GM19328 (cell line): ENCODE results near the gene RPL28.
"Not testable (repeated sequence)": the region's sequence is repeated elsewhere in the genome, so short reads cannot be mapped to it uniquely, and the experiment has no call there.

Experiments
- ATAC-seq: cut with Tn5 transposase; IDR thresholded peaks from one replicate; pipeline ENCODE4 v1.9.1; 2021; ENCODE audit warnings: mild to moderate bottlenecking, moderate library complexity; ENCODE audit not compliant: unreplicated experiment

Gene RPL28

DNA sequence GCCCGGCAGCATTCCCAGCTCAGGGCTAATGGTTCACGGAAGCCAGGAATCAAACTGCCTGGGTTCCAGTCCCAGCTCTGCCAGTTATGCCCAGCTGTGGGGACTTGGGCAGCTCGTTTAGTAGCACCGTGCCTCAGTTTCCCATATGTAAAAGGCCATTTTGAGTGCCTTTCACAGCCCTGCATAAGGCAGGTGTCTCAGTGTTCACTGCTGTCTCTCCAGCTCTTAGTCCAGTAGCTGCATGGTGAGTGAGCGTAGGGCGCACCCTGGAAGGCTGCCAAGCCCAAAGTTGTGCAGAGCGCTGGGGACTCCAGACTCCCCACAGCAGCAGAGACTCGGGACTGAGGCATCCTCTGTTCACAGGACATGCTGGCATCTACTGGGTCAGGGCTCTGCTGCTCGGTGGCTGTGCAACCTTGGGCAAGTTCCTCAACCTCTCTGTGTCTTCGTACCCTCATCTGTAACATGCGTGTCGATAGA is 5.5 kb downstream of the RPL28 start:
- ATAC-seq: no peak

DNA sequence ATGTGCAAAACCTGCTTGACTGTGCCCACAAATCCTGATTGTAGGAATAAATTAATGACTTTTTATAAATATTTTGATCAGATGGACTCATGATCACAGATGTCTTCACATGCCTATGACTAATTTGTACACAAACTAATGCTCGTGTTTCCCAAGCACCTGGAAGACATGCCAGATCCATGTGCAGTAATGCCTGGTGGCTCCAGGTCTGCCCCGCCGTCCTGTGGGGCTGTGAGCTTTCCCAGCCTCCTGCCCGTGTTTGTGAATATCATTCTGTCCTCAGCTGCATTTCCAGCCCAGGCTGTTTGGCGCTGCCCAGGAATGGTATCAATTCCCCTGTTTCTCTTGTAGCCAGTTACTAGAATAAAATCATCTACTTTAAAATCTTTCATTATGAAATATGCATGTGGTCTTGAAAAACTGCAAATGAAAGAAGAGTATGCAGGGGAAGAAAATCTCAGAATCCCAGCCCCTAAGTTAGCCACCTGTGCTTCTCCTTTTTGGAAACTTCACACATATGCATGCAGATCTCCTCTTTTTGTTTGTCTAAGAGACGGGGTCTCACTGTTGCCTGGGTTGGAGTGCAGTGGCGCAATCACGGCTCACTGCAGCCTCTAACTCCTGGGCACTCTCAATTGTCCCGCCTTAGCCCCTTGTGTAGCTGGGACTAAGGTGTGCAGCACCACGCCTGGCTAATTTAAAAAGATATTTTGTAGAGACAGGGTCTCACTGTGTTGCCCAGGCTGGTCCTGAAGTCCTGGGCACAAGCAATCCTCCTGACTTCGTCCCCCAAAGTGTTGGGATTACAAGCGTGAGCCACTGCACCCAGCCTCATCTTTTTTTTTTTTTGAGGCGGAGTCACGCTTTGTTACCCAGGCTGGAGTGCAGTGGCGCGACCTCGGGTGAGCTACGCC is 6.2 kb downstream of the RPL28 start:
- no peak for ATAC-seq

- ATAC-seq: no peak
Measured at GRCh38 chr19:55392820-55393761, 7.4 kb downstream of the RPL28 start.

- ATAC-seq: no peak
Measured at GRCh38 chr19:55398200-55398925, 12.6 kb downstream of the RPL28 start.

GRCh38 chr19:55400281-55401087 is 14.8 kb downstream of the RPL28 start:
- no peak for ATAC-seq

- ATAC-seq: not testable (repeated sequence)
Measured at GRCh38 chr19:55401390-55401789, 15.7 kb downstream of the RPL28 start.

DNA sequence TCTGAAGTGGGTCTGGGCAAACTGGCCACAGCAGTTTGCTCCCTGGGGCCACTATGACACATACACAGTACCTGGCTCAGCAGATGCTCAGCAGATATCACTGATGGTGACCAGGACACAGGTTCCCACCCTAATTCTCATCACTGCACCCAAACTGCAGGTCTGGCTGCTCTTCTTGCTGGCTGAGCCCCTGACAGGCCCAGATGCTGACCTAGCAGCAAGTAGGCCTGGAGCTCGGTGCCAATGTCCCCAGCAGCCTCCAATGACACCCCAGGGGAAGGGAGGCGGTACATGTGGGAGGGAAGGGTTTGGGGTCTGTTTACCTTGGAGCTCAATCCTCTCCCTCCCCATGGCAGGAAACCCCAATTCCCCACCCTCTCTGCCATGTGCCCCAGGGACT is 16.8 kb downstream of the RPL28 start:
- no peak for ATAC-seq

- no peak for ATAC-seq
Measured at GRCh38 chr19:55405638-55406037, 19.9 kb downstream of the RPL28 start.

DNA sequence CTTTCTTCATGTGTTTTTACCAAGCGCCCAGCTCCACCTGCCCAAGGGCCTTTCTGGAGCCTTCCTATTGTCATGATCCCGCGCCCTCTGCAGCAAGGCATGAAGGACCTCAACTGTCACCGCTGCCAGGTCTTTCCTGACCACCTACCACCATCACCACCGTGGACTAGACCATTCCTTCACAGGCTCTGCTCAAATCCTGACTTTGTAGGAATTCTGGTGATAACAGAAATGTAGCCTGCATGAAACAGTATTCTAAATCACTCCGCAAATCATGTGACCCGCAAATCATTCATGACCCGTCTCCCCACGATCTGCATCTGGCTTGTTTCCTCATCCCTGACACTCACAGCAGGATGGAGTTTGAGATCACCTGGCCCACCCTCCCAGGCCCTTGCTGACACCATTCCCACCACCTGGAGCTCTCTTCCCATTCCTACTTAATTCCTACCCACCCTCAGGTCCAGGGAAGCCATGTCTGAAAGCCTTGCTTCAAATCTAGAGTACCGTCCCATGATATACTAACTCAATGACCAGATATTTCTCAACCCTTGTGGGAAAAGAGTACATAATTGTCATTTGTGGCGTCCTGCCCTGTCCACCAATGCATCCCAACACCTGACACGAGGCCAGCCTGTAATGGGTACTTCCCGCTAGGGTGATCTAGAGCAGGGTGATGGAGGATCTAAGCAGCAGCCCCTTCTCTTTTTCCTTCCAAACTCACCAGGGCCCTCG is 20.5 kb downstream of the RPL28 start:
- ATAC-seq: no peak

GRCh38 chr19:55406826-55407549 is 21.3 kb downstream of the RPL28 start:
- ATAC-seq: peak; percentile 8

GRCh38 chr19:55407550-55407799 is 21.7 kb downstream of the RPL28 start, which contains the start of gene UBE2S:
UBE2S (minus strand) TSS chr19:55407788; CDS start chr19:55407589, 199 bp downstream.
- ATAC-seq: not testable (repeated sequence)

GRCh38 chr19:55407800-55408532 is 22.2 kb downstream of the RPL28 start:
- ATAC-seq: peak; percentile 74

GRCh38 chr19:55408533-55408872 is 22.8 kb downstream of the RPL28 start:
- ATAC-seq: no peak

- ATAC-seq: not testable (repeated sequence)
Measured at GRCh38 chr19:55409179-55409578, 23.4 kb downstream of the RPL28 start.

DNA sequence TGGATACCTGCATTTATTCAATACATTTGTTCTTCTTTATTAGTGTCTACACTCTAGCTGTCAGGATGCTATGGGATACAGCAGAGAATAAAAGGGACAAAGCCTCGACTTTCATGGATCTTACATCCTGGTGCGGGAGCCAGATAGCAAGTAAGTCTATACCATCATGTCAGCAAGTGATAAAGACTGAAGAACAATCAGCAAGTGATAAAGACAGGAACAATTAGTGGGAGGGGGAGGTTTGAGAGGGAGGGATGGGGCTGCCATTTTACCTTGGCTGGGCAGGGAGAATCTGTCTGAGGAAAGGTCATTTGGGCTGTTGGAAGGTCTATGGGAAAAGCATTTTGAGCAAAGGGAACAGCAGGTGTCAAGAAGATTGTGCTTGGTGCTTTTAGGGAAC is 24.4 kb downstream of the RPL28 start:
- no peak for ATAC-seq

DNA sequence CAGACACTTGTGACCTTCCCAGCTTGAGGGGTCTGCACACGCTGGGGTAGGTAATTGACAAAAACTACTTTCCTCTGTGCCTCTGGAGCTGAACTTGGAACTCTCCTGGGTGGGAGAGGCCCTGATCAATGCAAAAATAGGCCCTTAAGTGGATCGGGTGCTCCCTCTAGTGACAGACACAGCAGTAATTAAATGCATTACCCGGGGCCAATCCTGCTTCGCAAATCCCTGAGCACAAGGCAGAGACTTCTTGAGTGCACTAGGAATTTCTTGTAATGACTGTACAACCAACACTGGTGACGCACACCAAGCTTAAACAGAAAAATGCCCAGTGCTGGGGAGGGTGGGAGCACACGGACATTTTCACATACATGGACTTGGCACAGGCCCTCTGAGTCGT is 32.5 kb downstream of the RPL28 start:
- no peak for ATAC-seq

- ATAC-seq: no peak
Measured at GRCh38 chr19:55419103-55419502, 33.4 kb downstream of the RPL28 start.

- ATAC-seq: no peak
Measured at GRCh38 chr19:55419624-55420236, 34.0 kb downstream of the RPL28 start.
